Stimulated activated CD4-positive, alpha-beta T cell treated with anti-CD3 and anti-CD28 coated beads, Interleukin-1b, Interleukin-23, amount 100 ng/mL, for 48 hours (primary cell): ENCODE results near the gene TTBK1.

Experiments used
- DNase-seq: peaks from one replicate; pipeline ENCODE4 v3.0.0-alpha.2; 2020

Gene TTBK1

DNA sequence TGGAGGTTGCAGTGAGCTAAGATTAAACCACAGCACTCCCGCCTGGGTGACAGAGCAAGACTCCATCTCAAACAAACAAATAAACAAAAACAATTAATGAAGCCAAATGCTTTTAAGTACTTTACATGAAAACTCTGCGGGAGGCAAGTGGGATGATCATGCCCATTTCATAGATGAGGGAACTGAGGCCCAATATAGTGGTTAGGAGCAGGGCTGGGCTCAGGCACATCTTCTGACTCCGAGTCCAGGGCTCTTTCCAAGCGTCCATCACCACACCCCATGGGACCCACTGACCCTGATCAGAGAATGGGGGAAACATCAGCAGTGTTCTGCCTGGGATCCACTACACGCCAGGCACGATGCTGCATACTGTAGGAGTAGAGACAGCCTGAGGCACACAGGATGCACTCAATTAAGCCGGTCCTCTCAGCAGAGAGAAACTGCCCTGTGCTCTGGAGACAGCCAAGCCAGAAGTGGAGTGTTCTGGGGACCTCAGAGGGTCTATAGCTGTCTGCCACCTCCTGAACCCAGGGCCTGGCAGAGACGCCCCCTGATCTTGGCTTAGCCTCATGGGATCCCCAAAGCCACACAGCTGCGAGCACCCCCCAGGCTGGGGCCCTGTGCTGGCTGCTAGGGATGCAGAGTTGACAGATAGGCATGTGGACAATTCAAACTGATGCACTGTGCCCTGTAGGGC lies 13.5 kb downstream of the TTBK1 start:
- DNase-seq: no peak

DNA sequence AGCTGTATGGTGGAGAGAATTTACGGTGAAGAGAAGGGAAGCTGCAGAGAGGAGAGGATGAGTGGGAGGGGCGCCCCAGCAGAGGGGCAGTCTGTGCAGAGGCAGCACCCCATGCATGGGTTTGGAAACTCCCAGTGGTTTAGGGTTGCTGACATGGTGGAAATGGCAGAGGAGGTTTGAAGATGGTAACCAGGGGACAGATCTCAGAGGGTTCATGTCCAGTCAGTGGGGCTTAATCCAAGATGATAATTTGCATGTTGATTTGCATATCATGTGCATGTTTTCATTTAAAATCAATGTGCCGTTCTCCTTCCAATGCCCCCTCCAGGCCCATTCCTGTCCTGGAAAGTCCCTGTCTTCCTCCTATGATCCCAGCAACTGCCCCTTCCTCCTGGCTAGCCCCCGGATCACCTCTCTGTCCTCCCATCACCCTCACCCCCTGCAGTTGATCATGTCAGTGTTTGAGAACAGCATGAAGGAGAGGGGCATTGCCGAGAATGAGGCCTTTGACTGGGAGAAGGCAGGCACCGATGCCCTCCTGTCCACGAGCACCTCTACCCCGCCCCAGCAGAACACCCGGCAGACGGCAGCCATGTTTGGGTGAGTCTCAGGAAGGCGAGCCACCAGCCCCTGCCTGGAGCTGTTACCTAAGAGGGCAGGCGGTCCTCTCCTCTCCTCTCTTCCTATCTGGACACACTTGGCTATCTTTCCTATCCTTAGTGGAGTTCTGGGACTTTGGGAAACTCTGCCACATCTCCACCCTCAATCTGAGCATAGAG lies 14.3 kb downstream of the TTBK1 start:
- no peak for DNase-seq

DNA sequence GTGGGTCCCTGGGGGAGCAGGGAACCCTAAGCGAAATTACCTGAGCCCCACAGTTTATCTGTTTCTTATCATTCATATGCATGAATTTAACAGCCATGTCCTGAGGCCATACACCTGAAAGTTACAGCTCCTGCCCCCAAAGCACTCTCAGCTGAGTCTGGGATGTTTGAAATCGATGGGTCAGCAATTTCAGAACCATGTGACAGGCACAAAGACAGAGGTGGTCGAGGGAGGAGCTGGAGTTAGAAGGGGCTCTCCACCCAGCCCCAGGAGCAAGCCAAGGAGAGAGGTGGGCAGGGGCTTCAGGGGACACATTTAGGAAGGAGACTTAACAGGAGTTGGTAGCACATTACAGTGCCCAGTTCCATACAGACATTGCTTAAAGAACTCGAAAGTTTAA lies 14.9 kb downstream of the TTBK1 start:
- DNase-seq: no peak

DNA sequence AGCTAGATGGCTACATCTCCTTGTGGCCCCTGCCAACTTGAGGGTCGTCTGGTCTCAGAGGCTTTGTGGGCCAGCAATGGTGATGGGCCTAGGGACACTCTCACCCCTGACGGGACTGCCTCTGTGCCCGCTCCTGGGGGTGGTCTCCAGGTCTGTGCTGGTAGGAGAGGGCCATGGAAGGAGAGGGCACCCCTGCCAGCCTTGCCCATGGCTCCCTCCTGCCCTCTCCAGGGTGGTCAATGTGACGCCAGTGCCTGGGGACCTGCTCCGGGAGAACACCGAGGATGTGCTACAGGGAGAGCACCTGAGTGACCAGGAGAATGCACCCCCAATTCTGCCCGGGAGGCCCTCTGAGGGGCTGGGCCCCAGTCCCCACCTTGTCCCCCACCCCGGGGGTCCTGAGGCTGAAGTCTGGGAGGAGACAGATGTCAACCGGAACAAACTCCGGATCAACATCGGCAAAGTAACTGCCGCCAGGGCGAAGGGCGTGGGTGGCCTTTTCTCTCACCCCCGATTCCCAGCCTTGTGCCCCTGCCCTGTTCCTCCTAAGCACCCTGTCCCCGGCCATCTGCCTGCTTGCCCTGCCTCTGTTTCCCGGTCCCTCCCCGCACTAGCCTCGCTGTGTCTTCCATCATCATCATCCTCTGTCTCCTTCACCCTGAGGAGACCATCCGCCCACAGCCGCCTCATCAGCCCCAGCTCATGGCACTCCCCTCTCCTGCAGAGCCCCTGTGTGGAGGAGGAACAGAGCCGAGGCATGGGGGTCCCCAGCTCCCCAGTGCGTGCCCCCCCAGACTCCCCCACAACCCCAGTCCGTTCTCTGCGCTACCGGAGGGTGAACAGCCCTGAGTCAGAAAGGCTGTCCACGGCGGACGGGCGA lies 15.8 kb downstream of the TTBK1 start:
- no peak for DNase-seq

DNA sequence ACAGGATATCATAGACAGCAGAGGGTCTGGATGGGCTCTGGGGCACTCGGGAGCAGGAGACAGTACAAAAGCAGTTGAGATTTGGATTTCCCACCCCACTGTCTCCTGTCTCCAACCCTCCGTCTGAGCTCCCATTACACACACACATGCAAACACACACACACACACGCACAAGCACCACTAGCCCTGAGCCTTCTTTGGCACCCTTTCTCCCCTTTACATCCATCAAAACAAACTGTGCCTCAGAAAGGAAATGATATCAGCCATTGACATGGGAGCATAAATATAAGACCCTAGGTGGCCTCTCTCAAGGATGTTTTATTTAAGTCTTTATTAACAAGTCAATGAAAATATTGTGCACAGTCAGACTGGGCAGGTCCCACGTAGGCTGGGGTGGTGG lies 17.5 kb downstream of the TTBK1 start:
- no peak for DNase-seq

DNA sequence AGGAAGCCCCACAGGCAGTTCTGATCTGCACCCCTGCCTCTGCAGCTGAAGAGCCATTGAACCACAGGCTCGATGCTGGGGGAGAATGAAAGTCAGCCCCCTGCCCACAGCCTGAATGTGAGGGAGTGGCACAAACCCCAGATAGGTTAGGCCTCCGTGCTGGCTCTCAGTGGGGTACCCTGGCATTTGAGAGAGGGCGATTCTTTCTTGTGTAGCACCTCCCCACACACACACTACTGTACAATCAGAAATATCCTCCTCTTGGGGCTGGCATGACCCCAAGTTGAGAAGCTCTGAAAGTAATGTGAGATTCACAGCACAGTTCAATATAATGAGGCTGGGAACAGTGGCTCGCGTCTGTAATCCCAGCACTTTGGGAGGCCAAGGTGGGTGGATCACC lies 17.9 kb downstream of the TTBK1 start:
- DNase-seq: no peak

DNA sequence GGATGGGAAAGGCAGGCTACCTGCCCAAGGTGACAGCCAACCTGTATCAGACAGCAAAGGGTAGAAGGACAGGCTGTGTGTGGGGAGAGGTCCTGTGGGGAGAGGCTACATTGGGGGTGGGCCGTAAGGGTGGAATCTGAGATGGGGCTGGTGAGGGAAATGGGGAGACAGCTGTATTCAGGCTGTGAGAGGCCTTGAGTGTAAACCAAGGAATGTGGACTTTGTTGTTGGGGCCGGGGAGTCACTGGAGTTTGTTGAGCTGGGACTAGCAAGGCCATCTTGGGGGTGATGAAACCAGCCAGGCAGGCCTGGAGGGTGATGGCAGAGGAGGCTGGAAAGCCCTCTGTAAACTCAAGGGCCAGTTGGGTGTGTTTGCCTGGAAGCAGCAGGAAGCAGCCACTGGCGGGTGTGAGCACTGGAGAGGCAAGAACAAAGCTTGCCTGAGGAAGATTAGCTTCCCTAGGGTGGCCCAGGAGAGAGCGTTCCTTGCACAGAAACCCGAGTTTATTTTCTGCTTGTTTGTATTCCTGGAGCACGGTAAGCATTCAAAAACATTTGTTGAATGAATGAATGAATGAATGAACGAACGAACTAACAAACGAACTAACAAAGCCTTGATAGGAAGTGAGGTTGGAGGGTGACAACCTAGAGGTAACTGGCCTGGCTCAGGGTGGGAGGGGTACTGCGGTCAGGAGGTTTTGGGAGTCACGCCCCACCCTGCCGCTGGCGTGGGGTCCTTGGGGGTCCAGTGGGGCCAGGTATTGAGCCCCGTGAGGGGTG lies 18.9 kb downstream of the TTBK1 start:
- no peak for DNase-seq

DNA sequence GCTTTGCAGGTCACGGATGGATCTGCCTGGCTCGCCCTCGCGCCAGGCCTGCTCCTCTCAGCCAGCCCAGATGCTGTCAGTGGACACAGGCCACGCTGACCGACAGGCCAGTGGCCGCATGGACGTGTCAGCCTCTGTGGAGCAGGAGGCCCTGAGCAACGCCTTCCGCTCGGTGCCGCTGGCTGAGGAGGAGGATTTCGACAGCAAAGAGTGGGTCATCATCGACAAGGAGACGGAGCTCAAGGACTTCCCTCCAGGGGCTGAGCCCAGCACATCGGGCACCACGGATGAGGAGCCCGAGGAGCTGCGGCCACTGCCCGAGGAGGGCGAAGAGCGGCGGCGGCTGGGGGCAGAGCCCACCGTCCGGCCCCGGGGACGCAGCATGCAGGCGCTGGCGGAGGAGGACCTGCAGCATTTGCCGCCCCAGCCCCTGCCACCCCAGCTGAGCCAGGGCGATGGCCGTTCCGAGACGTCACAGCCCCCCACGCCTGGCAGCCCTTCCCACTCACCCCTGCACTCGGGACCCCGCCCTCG lies 19.6 kb downstream of the TTBK1 start:
- DNase-seq: no peak

DNA sequence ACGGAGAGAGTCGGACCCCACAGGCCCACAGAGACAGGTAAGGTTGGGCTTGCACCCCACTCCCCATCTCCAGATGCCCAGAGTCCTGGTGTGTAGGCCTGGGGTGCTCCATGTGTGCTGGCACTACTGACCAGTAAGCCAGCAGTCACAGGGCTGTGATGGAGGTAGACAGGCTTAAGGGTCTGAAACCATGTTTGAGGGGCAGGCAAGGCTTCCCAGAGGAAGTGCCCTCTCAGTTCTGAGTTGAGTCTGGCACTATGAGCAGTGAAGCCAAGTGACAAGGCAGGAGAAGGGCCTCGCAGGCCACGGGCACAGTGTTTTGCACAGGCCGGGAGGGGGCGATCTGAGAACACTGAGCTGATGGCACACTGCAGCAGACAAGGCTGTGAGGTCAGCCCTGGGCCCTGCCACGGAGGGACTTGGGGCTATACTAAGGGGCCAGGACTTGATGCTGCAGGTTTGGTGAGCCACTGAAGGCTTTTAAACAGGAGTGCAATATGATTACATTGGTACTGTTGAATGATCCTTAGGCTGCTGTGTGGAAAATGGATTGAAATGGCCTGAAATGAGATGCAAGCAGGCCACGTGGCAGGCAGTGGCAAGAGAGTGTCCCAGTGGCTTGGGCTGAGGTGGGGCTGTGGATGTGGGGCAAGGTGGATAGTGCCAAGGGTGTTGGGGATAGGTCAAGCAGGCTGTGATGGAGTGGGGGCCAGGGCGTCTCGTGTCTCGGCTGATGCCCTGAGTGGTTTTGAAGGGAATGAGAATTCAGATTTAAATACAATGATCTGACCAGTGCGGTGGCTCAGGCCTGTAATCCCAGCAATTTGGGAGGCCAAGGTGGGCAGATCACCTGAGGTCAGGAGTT lies 20.3 kb downstream of the TTBK1 start:
- DNase-seq: peak; percentile 80

DNA sequence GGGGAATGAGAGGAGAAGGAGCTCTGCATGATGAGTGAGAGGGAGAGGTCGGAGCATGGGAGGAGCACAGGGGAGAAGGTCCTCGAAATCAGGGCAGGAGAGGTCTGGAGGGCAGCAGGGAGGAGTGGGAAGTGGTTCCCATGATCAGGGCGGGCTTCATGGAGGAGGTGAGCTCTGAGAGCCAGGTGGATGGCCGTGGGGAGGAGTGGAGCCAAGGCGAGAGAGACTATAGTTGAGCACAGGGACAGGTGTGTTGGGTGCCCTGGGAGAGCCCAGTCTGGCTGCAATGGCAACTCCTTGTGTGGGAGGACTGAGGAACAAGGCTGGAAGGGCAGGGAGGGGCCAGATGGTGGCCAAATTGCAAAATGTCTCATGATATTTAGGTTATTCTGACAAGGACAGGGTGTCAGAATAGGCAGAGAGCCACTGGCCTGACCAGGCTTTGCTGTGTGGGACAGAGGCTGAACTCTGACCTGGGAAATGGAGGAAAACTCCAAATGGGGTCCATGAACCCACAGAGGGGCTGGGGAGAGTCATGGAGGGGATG lies 21.4 kb downstream of the TTBK1 start:
- DNase-seq: no peak

DNA sequence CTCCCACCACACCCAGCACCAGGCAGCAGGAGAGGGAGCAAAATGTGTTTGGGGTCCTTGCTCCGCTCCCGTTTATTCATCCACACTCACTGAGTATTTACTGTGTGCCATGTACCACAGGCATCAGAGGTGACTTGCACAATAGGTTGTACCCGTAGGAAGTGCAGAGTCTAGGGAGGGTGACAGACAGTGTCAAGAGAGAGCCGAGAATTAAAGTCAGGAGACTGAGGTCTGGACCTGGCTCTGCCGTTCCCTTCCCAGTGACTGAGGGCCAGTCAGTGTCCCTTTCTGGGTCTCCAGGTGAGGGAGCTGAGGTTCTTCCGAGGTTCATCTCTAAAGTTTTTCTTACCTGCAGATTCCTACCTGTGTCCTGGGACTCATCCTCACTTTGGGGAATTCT lies 22.3 kb downstream of the TTBK1 start:
- no peak for DNase-seq

DNA sequence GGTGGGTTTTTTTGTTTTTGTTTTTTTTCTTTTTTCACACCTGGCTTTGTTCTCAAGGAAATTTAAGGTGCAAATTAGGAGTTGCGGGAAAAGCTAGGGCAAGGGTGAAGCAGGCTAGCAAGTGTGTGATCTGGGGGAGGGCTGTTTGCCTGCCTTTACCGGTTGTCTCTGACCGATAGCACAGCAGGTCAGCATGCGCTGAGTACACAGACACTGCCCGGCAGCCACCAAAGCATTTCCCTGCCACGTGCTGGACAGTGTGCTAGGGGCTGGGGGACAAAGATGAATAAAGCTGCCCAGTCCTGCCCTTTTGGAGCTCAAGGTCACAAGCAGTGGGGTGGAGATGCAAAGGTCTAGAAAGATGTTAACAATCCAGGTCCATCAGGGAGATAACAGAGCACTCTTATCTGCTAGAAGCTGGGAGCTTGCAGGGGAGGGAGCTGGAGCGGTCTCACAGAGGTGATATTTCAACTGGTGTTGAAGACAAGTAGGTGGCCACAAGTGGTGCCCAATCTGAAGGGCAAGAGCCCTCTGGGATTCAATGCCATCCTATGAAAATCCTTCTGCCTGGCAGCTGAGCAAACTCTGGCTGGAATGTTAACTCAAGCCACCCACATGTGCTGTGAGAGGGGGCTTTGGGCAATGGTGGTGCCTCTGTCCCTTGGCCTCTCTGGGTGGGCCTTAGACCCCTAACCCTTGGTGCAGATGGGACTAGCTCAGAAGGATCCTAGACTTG lies 24.5 kb downstream of the TTBK1 start:
- DNase-seq: no peak

DNA sequence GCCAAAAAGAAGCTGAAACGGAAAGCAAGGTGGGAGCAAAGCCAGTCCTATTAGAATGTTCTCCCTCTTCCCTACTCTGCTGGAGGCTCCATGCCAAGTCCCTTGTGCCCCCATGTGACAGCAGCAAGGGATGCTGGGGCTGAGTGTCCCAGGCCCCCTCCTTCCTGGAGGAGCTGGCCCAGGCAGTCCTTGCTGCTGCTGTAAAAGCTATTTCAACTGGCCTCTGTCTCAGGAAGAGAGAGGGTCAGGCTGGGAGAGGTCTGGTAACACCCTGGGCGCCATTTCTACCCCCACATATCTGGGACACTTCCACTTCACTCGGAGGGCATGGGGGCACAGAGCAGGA lies 25.0 kb downstream of the TTBK1 start:
- DNase-seq: no peak

DNA sequence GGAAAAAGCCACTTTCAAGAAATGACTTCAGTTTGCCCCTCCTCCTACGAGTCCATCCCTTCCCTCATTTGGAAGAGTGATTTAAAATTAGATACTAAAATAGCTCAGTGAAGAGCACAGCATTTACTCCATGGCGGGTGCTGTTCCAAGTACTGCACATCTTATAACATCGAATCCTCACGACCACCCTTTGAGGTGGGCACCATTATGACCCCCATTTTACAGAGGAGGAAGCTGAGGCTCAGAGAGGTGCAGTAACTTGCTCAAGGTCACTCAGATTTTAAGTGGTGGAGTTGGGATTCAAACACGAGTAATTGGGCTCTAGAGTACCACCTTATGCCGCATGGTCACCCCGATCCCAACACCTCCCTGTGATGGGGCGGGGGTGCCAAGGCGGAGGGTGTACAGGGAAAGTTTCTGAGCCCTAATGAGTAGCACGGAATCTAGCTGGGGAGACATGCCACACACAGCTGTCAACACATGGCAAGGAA lies 25.5 kb downstream of the TTBK1 start:
- no peak for DNase-seq

DNA sequence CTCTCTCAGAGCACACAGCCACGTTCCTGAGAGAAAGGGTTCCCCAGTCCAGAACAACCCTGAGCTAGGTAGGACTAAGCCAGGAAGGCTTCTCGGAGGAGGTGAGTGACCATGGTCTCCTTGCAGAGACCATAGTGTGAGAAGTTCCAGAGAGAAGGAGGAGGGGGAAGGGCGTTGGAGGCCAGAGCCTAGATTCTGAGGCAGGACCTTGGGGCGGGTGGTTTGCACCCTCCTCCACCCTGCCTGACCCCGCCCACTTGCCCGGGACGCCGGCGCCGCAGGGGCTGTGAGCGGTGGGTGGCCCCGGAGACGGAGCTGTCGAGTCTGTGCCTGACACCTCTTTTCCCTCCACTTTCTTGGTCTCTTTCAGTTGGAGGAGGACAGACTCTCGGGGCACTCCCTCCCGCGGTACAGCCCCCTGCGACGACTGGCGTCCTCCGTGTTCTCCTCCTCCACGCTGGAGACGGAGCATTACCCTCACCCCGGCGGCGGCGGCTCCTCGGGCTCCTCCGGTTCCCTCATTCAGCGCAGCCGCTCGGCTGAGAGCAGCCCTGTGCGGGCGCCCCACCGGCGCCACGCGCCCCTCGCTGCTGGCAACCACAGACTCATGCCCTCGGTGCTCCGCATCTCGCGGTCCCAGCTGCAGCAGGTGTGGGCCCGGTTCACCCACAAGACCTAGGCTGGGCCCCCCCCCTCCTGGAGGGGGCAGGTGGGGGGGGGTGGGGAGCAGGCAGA lies 26.2 kb downstream of the TTBK1 start:
- DNase-seq: peak; percentile 32

DNA sequence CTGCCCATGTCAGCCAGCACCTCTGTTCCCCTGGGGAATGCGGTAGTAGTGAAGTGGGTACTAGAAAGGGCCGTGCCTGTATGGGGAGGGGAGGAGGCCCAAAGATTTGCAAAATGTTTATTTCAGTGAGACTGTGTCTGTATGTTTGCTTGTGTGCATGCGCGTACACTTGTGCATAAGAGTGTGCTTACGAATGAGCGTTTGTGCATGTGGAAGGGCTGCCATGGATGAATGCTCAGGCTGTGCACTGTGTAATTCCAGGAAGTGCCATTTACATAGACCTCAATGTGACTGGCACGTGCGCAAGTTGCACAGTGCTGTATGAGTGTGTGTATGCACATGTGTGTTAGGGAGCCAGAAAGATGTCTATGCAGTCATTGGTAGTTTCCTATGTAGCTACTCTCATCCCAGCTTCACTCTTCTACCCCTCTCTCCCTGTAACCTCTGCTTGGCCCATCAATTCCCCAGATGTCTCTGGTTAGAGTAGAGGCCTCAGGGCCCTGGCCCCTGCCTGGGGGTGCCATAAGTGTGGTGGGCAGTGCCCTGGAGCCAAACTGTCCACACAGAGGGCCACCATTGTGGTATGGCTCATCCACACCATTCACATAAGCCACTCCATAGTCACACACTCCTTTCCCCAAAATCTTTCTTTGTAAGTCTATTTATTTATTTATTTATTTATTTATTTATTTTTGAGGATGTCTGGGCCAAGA lies 28.0 kb downstream of the TTBK1 start:
- no peak for DNase-seq

DNA sequence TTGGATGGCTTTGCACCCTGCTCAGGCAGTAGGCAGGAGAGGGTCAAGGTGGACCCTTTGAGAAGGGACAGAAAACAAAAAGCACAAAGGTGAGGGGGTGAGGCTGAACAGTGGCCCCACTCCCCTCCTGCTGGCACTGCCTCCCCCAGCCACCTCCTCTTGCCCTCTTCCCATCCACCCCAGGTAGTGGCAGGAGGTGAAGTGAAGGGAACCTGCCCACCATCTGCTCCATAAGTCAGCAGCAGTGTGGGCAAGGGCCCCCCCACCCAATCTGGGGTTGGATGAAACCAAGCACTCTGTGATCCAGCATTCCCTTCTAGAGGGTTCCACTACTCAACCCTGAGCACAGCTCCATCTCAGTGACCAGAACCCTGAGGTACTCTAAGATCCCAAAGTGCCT lies 28.7 kb downstream of the TTBK1 start:
- no peak for DNase-seq

DNA sequence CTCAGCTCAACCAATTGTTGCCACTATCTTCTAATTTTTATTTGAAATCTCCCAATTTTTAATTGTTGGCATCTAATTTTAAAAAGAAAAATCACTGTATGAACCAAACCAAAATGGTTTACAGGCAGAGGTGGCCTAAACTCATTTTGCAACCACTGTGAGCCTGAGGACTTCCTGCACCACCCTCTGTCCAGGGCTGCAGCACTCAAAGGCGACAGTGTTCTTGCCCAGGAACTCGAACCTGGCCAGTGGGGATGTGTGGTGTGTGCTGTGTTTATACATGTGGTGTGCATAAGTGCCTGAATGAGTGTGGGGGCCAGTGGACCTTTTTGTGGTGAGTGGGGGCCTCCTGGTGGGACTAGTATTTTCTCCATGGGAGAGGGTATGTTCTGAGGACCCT lies 30.4 kb downstream of the TTBK1 start:
- DNase-seq: no peak
